Measurements from ENCODE around the gene SPRR2E. TPM values are rescaled to one million over a fixed set of nuclear protein-coding genes. Genes with fewer than 3 reads are reported as not detected.
"Not testable (repeated sequence)": the region's sequence is repeated elsewhere in the genome, so short reads cannot be mapped to it uniquely, and the experiment has no call there.

Gene SPRR2E
- total RNA-seq, 3 donors from 2014 or later (not counting 1 experiment from before 2014, with no cell fraction given), result not detected

GRCh38 chr1:153113416-153113815 is 19.1 kb upstream of the SPRR2E start, which contains the start of gene SPRR2F:
SPRR2F (minus strand) TSS chr1:153113516; CDS start chr1:153112733, 783 bp downstream.
- intact Hi-C loops (cut with micrococcal nuclease), result no loop called here
- DNase-seq (no peak), ATAC-seq (no peak)
- no peak within 1 kb of the TSS for H3K27ac ChIP-seq (ENCODE audit: low read length)
- H3K36me3 ChIP-seq (ENCODE audit: control insufficient read depth, insufficient read depth, low read length), result no peaks in the 10 kb centered on the region
- no peaks in the 10 kb centered on the region for H3K4me1 Mint-ChIP-seq
- peaks cover 8 to 26% of the 10 kb centered on the region in 2 donors for H3K27me3 Mint-ChIP-seq (ENCODE audit: low read depth in 2 of 2)
- H3K36me3 Mint-ChIP-seq, result no peaks in the 10 kb centered on the region
- WGBS (ENCODE audit: insufficient coverage), result 84% methylated on average over 3 of the region's 3 CpGs
- peaks cover 3% of the 10 kb centered on the region for H3K27me3 ChIP-seq (ENCODE audit: control insufficient read depth, insufficient read depth, low read length)
- H3K9me3 ChIP-seq (ENCODE audit: control insufficient read depth, insufficient read depth, low read length), result no peaks in the 10 kb centered on the region
- no peak within 1 kb of the TSS for H3K27ac Mint-ChIP-seq
- no peak within 1 kb of the TSS for H3K4me3 Mint-ChIP-seq
- H3K4me1 ChIP-seq (ENCODE audit: control insufficient read depth, insufficient read depth, low read length), result no peaks in the 10 kb centered on the region
- H3K4me3 ChIP-seq (ENCODE audit: low read length), result no peak within 1 kb of the TSS
- H3K9me3 Mint-ChIP-seq, result no peaks in the 10 kb centered on the region
- no peak for TF ChIP-seq CTCF (IDR thresholded peaks at IDR 0.05)

GRCh38 chr1:153112454-153112853 is 18.1 kb upstream of the SPRR2E start:
- H3K4me3 ChIP-seq (ENCODE audit: low read length); H3K27ac ChIP-seq (ENCODE audit: low read length); H3K9me3 Mint-ChIP-seq; H3K4me1 Mint-ChIP-seq; H3K27ac Mint-ChIP-seq; H3K36me3 Mint-ChIP-seq; intact Hi-C loops (cut with micrococcal nuclease); H3K27me3 ChIP-seq (ENCODE audit: control insufficient read depth, insufficient read depth, low read length); H3K4me1 ChIP-seq (ENCODE audit: control insufficient read depth, insufficient read depth, low read length); ATAC-seq; DNase-seq; H3K9me3 ChIP-seq (ENCODE audit: control insufficient read depth, insufficient read depth, low read length); H3K36me3 ChIP-seq (ENCODE audit: control insufficient read depth, insufficient read depth, low read length); H3K4me3 Mint-ChIP-seq: not testable (repeated sequence)
- 78% methylated on average over 5 of the region's 5 CpGs for WGBS (ENCODE audit: insufficient coverage)
- peaks cover 8 to 16% of the 10 kb centered on the region in 2 donors for H3K27me3 Mint-ChIP-seq (ENCODE audit: low read depth in 2 of 2)

- Mint-ChIP-seq H3K27me3 (ENCODE audit: low read depth in 2 of 2) (peaks cover 4 to 42% of the 10 kb centered on the region in 2 donors), H3K4me3 (no peak overlapping the region), H3K9me3 (peaks cover 0 to 3% of the 10 kb centered on the region in 2 donors), H3K27ac (no peak overlapping the region), H3K4me1 (no peaks in the 10 kb centered on the region), H3K36me3 (no peaks in the 10 kb centered on the region)
- no CpG with 5 or more reads among the region's 5 CpGs for WGBS (ENCODE audit: insufficient coverage)
- no peaks in the 10 kb centered on the region for H3K9me3 ChIP-seq (ENCODE audit: control insufficient read depth, insufficient read depth, low read length)
- ATAC-seq (no peak), DNase-seq (no peak)
- H3K27me3 ChIP-seq (ENCODE audit: control insufficient read depth, insufficient read depth, low read length), result peaks cover 4% of the 10 kb centered on the region
- no peaks in the 10 kb centered on the region for H3K4me1 ChIP-seq (ENCODE audit: control insufficient read depth, insufficient read depth, low read length)
- TF ChIP-seq CTCF (IDR thresholded peaks at IDR 0.05), result no peak
- H3K27ac ChIP-seq (ENCODE audit: low read length), result no peak overlapping the region
- H3K36me3 ChIP-seq (ENCODE audit: control insufficient read depth, insufficient read depth, low read length), result no peaks in the 10 kb centered on the region
- no peak overlapping the region for H3K4me3 ChIP-seq (ENCODE audit: low read length)
- intact Hi-C loops (cut with micrococcal nuclease), result no loop called here
Measured at GRCh38 chr1:153100245-153100644, 5.9 kb upstream of the SPRR2E start.

GRCh38 chr1:153099461-153100045 is 5.2 kb upstream of the SPRR2E start:
- Mint-ChIP-seq H3K27me3 (ENCODE audit: low read depth in 2 of 2) (peaks cover 9 to 39% of the 10 kb centered on the region in 2 donors), H3K4me3 (no peak overlapping the region), H3K9me3 (peaks cover 0 to 3% of the 10 kb centered on the region in 2 donors), H3K4me1 (no peaks in the 10 kb centered on the region), H3K36me3 (no peaks in the 10 kb centered on the region), H3K27ac (no peak overlapping the region)
- intact Hi-C loops (cut with micrococcal nuclease), result no loop called here
- Histone ChIP-seq H3K4me3 (ENCODE audit: low read length) (no peak overlapping the region), H3K27me3 (ENCODE audit: control insufficient read depth, insufficient read depth, low read length) (peaks cover 4% of the 10 kb centered on the region), H3K27ac (ENCODE audit: low read length) (no peak overlapping the region), H3K36me3 (ENCODE audit: control insufficient read depth, insufficient read depth, low read length) (no peaks in the 10 kb centered on the region), H3K4me1 (ENCODE audit: control insufficient read depth, insufficient read depth, low read length) (no peaks in the 10 kb centered on the region), H3K9me3 (ENCODE audit: control insufficient read depth, insufficient read depth, low read length) (no peaks in the 10 kb centered on the region)
- 90% methylated on average over 4 of the region's 9 CpGs for WGBS (ENCODE audit: insufficient coverage)
- ATAC-seq (no peak), DNase-seq (no peak)
- no peak for TF ChIP-seq CTCF (IDR thresholded peaks at IDR 0.05)

Data from natural killer cell (primary cell).